Stimulated activated naive B cell treated with anti-CD40 and anti-IgM and Interleukin-4, amounts not matched to agents 10 μg/mL and 1 μg/mL and 100 μg/mL, for 72 hours (primary cell): ENCODE measurements around the gene SIK3.

Experiments
- ATAC-seq, 2 donors: fragments of 150-1000 bp; cut with Tn5 transposase; replicated peaks; 2 replicates each; pipeline ENCODE4 v1.10.0; 2021; ENCODE audit warnings: moderate library complexity in 1 of 2
- DNase-seq: peaks from one replicate; pipeline ENCODE4 v3.0.0; 2021
- H3K27ac Mint-ChIP-seq: one replicate; pipeline ENCODE4 v1.8.0; 2022; ENCODE audit warnings: mild to moderate bottlenecking, mixed read lengths
- H3K27me3 Mint-ChIP-seq, 2 donors: one replicate each; pipeline ENCODE4 v1.8.0; 2022; ENCODE audit warnings: mixed read lengths in 2 of 2
- H3K36me3 Mint-ChIP-seq, 2 donors: one replicate each; pipeline ENCODE4 v1.8.0; 2022; ENCODE audit warnings: mixed read lengths in 2 of 2, mild to moderate bottlenecking in 1 of 2
- H3K4me1 Mint-ChIP-seq, 2 donors: one replicate each; pipeline ENCODE4 v1.8.0; 2022; ENCODE audit warnings: mixed read lengths in 2 of 2, mild to moderate bottlenecking in 1 of 2
- H3K4me3 Mint-ChIP-seq, 2 donors: one replicate each; pipeline ENCODE4 v1.8.0; 2022; ENCODE audit warnings: mild to moderate bottlenecking in 2 of 2, mixed read lengths in 2 of 2, moderate library complexity in 1 of 2
- H3K9me3 Mint-ChIP-seq, 2 donors: one replicate each; pipeline ENCODE4 v1.8.0; 2022; ENCODE audit warnings: mixed read lengths in 2 of 2, mild to moderate bottlenecking in 1 of 2

Gene SIK3

GRCh38 chr11:117096201-117096991 is 1.8 kb downstream of the SIK3 start:
- Mint-ChIP-seq H3K4me1 (peaks cover 61 to 78% of the 10 kb centered on the region in 2 donors), H3K9me3 (peaks cover 4 to 8% of the 10 kb centered on the region in 2 donors), H3K36me3 (peaks cover 11 to 13% of the 10 kb centered on the region in 2 donors), H3K4me3 (peak overlapping the region; percentile 85 to 91), H3K27me3 (no peaks in the 10 kb centered on the region), H3K27ac (peak overlapping the region; percentile 99)
- ATAC-seq (peak; percentile 53 to 57), DNase-seq (peak; percentile 56)

- H3K4me1 Mint-ChIP-seq, result peaks cover 64 to 83% of the 10 kb centered on the region in 2 donors
- no peaks in the 10 kb centered on the region for H3K27me3 Mint-ChIP-seq
- H3K9me3 Mint-ChIP-seq, result peaks cover 4 to 8% of the 10 kb centered on the region in 2 donors
- DNase-seq (no peak), ATAC-seq (no peak)
- peaks cover 11 to 13% of the 10 kb centered on the region in 2 donors for H3K36me3 Mint-ChIP-seq
- H3K4me3 Mint-ChIP-seq, result peak overlapping the region; percentile 85 to 91
- H3K27ac Mint-ChIP-seq, result peak overlapping the region; percentile 99
These were observed 2.7 kb downstream of the SIK3 start for GRCh38 chr11:117095284-117096161.

- DNase-seq, result no peak
- no peak overlapping the region for H3K4me3 Mint-ChIP-seq
- H3K4me1 Mint-ChIP-seq, result peaks cover 66 to 88% of the 10 kb centered on the region in 2 donors
- H3K36me3 Mint-ChIP-seq, result peaks cover 11 to 13% of the 10 kb centered on the region in 2 donors
- ATAC-seq, result no peak
- H3K27me3 Mint-ChIP-seq, result no peaks in the 10 kb centered on the region
- H3K27ac Mint-ChIP-seq, result no peak overlapping the region
- H3K9me3 Mint-ChIP-seq, result peaks cover 4 to 8% of the 10 kb centered on the region in 2 donors
These were observed 3.5 kb downstream of the SIK3 start for GRCh38 chr11:117094776-117095175.

GRCh38 chr11:117092951-117093590 is 5.2 kb downstream of the SIK3 start:
- Mint-ChIP-seq H3K4me1 (peaks cover 61 to 83% of the 10 kb centered on the region in 2 donors), H3K27ac (peak overlapping the region; percentile 51), H3K4me3 (peak overlapping the region; percentile 26), H3K27me3 (no peaks in the 10 kb centered on the region), H3K9me3 (peaks cover 4 to 8% of the 10 kb centered on the region in 2 donors), H3K36me3 (peaks cover 11 to 13% of the 10 kb centered on the region in 2 donors)
- ATAC-seq, result peak; percentile 26 to 44
- DNase-seq, result no peak

GRCh38 chr11:117091753-117092477 is 6.3 kb downstream of the SIK3 start:
- H3K27ac Mint-ChIP-seq, result peak overlapping the region; percentile 80
- peaks cover 4 to 8% of the 10 kb centered on the region in 2 donors for H3K9me3 Mint-ChIP-seq

GRCh38 chr11:117090111-117090706 is 8.0 kb downstream of the SIK3 start:
- Mint-ChIP-seq H3K27me3 (no peaks in the 10 kb centered on the region), H3K27ac (peak overlapping the region; percentile 71), H3K36me3 (peaks cover 11 to 21% of the 10 kb centered on the region in 2 donors), H3K9me3 (peaks cover 4 to 8% of the 10 kb centered on the region in 2 donors), H3K4me3 (peak overlapping the region; percentile 33 to 52), H3K4me1 (peaks cover 47 to 83% of the 10 kb centered on the region in 2 donors)
- peak; percentile 38 to 58 for ATAC-seq
- DNase-seq, result no peak

More at GRCh38 chr11:117091753-117092477, 6.3 kb downstream of the SIK3 start:
- Mint-ChIP-seq H3K4me1 (peaks cover 58 to 83% of the 10 kb centered on the region in 2 donors), H3K4me3 (no peak overlapping the region), H3K27me3 (no peaks in the 10 kb centered on the region), H3K36me3 (peaks cover 11 to 16% of the 10 kb centered on the region in 2 donors)
- DNase-seq (no peak), ATAC-seq (no peak)

- no peak for DNase-seq
- Mint-ChIP-seq H3K27ac (peak overlapping the region; percentile 71), H3K4me1 (peaks cover 46 to 83% of the 10 kb centered on the region in 2 donors), H3K9me3 (peaks cover 4 to 8% of the 10 kb centered on the region in 2 donors), H3K4me3 (peak overlapping the region; percentile 33 to 52), H3K27me3 (no peaks in the 10 kb centered on the region), H3K36me3 (peaks cover 11 to 21% of the 10 kb centered on the region in 2 donors)
- peak; percentile 59 to 67 for ATAC-seq
These were observed 8.5 kb downstream of the SIK3 start for GRCh38 chr11:117089685-117090084.

GRCh38 chr11:117087446-117087845 is 10.8 kb downstream of the SIK3 start:
- Mint-ChIP-seq H3K4me1 (peaks cover 39 to 79% of the 10 kb centered on the region in 2 donors), H3K4me3 (no peak overlapping the region)

GRCh38 chr11:117084992-117085391 is 13.2 kb downstream of the SIK3 start:
- Mint-ChIP-seq H3K4me1 (peaks cover 31 to 80% of the 10 kb centered on the region in 2 donors), H3K4me3 (no peak overlapping the region), H3K9me3 (no peaks in the 10 kb centered on the region), H3K36me3 (peaks cover 0 to 16% of the 10 kb centered on the region in 2 donors), H3K27me3 (no peaks in the 10 kb centered on the region), H3K27ac (no peak overlapping the region)
- DNase-seq (no peak), ATAC-seq (no peak)

More at GRCh38 chr11:117087446-117087845, 10.8 kb downstream of the SIK3 start:
- DNase-seq, result no peak
- Mint-ChIP-seq H3K9me3 (peaks cover 4 to 8% of the 10 kb centered on the region in 2 donors), H3K36me3 (peaks cover 8 to 17% of the 10 kb centered on the region in 2 donors), H3K27ac (no peak overlapping the region), H3K27me3 (no peaks in the 10 kb centered on the region)
- ATAC-seq, result no peak

GRCh38 chr11:117083011-117083935 is 15.0 kb downstream of the SIK3 start:
- Mint-ChIP-seq H3K27ac (no peak overlapping the region), H3K36me3 (peaks cover 0 to 19% of the 10 kb centered on the region in 2 donors), H3K4me1 (peaks cover 27 to 79% of the 10 kb centered on the region in 2 donors), H3K9me3 (no peaks in the 10 kb centered on the region), H3K4me3 (peak overlapping the region in 1 of 2 donors; percentile 37), H3K27me3 (no peaks in the 10 kb centered on the region)
- DNase-seq (no peak), ATAC-seq (no peak)

GRCh38 chr11:117081908-117082307 is 16.3 kb downstream of the SIK3 start:
- Mint-ChIP-seq H3K4me1 (peaks cover 28 to 85% of the 10 kb centered on the region in 2 donors), H3K36me3 (peaks cover 0 to 16% of the 10 kb centered on the region in 2 donors), H3K27ac (no peak overlapping the region), H3K4me3 (no peak overlapping the region), H3K27me3 (no peaks in the 10 kb centered on the region), H3K9me3 (no peaks in the 10 kb centered on the region)
- ATAC-seq (no peak), DNase-seq (no peak)

- H3K27ac Mint-ChIP-seq, result no peak overlapping the region
- DNase-seq (no peak), ATAC-seq (no peak)
- H3K4me3 Mint-ChIP-seq, result no peak overlapping the region
- H3K4me1 Mint-ChIP-seq, result peaks cover 27 to 78% of the 10 kb centered on the region in 2 donors
- no peaks in the 10 kb centered on the region for H3K9me3 Mint-ChIP-seq
- no peaks in the 10 kb centered on the region for H3K27me3 Mint-ChIP-seq
- H3K36me3 Mint-ChIP-seq, result peaks cover 0 to 14% of the 10 kb centered on the region in 2 donors
These were observed 17.9 kb downstream of the SIK3 start for GRCh38 chr11:117080370-117080769.
